ENCODE results near the gene AATK.

The AATK gene

DNA sequence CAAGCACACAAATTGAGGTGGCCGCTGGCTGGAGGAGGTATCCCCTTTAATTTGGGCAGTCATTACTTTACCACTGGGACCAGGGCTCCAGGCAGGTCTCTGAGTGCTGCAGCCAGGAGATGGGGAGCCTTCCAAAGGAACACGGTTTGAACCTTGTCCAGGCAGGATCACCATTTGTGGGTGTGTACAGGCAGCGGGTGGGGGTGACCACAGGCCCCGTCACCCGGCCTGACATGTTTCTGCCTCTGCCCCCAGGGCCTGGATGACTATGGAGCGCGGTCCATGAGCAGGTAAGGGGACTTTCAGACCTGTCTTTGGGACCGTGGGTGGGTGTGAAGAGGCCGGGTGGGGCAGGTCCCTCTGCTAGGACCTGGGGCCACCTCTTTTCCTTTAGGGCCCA lies 57.8 kb downstream of the AATK start:
- no peak for DNase-seq

DNA sequence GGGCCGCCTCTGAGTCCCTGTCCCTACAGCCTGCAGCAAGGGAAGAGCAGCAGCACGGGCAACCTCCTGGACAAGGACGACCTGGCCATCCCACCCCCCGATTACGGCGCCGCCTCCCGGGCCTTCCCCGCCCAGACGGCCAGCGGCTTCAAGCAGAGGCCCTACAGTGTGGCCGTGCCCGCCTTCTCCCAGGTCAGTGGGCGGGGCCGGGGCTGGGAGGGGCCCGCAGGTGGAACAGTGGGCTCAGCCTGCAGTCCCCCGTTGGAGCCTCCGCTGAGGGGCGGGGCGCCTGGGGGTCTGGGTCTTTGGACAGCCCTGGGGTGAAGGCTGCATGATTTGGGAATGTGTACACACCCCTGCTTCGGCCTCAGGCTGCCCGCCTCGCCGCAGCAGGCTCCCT lies 59.3 kb downstream of the AATK start:
- no peak for DNase-seq

DNA sequence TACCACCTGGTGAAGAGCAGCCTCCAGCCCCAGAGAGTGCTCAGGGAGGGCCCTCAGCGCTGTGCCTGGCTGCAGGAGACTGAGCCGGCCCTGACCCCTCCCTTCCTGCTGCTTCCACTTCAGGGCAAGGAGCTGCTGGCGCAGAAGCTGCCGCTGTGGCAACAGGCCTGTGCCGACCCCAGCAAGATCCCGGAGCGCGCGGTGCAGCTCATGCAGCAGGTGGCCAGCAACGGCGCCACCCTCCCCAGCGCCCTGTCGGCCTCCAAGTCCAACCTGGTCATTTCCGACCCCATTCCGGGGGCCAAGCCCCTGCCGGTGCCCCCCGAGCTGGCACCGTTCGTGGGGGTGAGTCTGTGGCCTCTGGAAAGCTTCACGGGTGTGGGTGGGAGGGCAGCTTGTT lies 62.6 kb downstream of the AATK start:
- DNase-seq: no peak

DNA sequence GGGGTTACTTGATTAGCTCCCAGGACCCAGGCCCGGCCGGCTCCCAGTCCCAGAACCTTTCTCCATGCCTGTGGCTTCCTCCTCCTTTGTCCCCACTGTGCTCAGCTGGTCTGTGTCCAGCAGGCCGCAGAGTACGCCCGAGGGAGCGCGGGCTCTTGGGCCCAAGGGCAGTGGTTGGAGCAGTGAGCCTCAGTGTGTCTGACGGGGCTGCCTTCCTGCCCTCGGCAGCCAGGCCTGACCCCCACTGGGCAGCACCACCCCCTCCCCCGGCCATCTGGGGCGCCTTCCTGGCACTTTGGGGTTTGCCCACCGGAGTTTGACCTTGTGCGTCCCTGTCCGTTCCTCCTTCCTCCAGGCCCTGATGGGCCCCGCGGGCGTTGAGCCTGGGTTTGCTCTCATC lies 63.2 kb downstream of the AATK start:
- DNase-seq: no peak

DNA sequence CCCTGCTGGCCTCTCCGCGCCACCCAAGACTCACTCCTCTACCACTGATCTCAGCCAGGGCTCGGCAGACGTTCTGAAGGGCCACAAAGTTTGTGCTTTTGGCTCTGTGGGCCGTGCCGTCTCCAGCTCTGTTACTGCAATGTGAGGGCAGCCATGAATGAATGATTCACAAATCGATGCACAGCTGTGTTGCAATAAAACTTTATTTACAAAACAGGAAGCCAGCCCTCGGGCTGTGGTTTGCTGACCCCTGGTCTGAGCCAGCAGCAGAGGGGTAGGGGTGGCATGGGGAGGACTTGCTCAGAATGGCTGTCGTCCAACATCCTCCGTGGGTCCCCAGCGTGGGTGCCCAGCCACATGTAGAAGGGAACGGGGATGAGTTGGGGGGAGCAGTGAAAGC lies 63.7 kb downstream of the AATK start:
- no peak for DNase-seq

DNA sequence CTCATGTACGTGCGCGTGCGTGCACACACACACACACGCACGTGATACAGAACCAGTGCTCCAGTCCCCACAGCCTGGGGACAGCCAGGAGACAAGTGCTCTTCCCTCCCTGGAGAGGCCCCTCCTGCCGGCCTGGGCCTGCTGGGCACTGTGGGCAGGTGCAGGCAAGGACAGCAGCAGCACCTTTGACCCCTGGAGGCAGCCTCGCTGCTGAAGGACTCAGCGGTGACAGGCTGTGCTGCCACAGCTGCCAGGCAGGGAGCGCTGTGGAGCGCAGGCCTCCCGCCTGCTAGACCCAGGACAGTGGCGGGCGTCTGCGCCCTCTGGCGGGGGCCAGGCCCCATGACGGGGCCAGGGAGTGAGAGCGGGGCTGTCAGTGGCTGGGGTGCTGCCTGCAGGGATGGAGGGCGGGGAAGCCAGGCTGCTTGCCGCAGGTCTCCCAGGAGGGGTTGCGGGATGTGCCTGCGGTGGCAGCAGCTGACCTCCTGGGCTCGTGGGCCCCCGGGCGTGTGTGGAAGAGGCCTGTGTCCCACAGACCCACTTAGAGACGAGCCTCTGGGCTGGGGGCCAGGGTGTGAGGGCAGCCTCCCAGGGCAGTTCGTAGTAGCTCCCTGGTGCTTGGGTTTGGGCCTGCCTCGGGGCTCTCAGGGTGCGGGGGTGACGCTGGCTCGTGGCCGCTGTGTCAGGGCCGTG lies 64.3 kb downstream of the AATK start:
- DNase-seq: peak; percentile 78 to 82 (median 80)

DNA sequence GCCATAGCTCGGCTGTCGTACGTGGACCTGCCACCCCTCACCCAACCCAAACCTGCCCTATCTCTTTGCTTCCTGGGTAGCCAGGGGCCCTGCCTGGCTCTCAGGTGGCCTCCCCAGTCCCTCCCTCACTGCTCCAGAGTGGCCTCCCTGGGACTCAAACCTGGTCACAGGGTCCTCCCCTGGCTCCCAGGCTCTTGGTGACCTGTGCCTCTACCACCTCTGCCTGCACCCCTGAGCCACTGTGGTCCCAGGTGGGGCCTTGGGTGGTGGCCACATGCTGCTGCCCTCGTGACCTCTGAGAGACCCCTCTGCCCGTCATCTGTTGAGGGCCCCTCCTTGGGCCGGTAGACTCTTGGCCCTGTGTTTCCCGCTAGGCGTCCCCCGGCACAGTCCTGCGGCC lies 65.4 kb downstream of the AATK start:
- DNase-seq: no peak

DNA sequence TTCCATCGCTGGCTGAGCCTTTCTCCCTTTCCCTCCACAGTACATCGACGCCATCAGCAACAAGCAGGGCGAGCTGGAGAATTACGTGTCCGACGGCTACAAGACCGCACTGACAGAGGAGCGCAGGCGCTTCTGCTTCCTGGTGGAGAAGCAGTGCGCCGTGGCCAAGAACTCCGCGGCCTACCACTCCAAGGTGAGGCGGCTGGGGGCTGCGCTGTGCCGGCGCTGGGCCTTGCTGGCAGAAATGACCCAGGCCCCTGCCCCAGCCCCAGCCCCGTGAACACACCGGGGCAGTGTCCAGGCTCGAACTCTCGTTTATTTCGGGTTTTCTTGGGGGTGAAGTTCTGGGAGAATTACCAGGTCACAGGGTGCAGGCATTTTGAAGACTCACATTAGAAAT lies 66.1 kb downstream of the AATK start:
- DNase-seq: no peak

DNA sequence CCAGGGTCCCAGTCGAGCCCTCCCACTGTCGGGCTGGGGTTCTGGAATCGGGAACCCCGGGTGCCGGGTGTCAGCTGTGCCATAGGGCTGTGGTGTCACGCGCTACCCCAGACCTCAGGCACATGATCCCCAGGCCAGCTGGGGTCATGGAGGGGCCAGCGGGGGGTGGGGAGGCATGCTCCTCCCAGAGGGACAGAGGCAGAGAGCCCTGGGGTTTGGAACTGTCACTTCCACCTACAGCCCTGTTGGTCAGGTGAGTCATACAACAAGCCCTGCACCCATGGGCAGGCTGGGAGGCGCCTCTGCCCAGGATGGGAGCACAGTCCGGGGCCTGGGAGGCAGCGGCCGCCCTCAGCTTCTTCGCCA lies 68.1 kb downstream of the AATK start:
- no peak for DNase-seq

DNA sequence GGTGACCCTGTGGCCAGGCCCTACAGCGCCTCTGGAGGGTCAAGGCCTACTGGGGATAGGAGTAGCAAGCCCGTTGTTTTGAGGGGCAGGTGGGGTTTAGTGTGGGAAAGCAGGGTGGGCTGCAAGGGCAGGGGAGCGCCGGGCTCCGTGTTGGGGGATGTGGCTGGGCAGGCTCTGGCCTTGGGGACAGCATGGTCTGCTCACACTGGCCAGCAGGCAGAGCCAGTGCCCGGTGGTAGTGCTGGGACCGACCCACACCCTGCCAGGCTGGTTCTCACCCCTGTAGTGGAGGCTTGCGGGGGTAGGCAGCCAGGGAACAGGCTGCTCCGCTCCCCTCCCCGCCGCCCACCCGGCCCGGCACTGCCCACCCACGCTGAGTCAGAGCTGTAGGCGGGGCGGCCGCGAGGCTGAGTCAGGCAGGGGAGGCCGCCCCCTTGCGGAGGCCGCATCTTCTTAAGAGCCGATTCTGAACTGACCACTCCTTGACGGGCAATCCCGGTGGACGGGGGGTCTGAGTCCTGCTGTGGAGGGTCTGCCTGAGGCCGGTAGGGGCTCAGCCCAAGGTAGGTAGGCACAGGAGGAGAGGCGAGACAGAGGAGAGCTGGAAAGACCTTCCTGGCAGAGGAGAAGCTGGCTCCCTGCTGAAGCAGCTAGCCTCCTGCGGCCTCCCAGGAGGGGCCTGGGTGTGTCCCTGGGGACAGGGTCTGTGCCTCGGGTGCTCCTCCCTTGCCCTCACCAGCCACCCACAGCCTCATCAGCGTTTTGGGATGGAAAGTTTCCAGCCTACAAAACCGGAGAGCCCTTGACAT lies 68.7 kb downstream of the AATK start:
- DNase-seq: peak in 2 of 4 experiments; percentile 7 to 27

DNA sequence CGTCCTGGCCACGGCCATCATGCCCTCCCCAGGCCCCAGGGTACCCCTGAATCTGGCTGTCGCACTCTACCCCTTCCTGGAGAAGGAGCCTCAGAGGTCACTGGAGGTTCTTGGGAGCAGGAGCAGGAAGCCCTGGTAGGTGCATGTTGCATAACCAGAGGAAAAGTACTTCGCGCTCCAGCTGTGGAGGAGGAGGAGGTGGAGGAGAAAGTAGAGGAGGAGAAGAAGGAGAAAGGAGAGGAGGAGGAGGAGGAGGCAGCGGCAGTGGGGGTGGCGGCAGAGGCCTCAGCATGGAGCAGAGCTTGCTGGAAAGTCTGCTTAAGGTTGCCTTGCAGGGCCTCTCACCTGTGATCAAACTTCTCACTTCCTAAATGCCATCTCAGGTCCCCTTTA lies 69.3 kb downstream of the AATK start:
- no peak for DNase-seq

DNA sequence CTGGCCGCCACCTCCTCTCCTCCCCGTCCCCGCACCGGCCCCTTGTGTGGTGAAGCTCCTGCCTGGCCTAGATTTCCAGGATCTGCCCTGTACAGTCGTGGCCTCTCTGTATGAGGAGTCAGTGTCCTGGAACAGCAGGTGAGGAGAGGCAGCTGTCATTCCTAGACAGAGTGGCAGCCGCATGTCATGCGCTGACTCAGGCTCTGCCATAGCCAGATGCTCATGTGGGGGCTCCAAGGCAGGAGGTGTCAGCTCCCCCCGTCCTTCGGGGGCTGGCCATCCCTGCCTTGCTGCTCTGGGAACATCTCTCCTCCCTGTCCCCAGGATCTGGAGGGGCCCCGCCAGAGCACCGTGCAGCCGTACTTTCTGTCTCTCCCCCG lies 70.6 kb downstream of the AATK start:
- no peak for DNase-seq

DNA sequence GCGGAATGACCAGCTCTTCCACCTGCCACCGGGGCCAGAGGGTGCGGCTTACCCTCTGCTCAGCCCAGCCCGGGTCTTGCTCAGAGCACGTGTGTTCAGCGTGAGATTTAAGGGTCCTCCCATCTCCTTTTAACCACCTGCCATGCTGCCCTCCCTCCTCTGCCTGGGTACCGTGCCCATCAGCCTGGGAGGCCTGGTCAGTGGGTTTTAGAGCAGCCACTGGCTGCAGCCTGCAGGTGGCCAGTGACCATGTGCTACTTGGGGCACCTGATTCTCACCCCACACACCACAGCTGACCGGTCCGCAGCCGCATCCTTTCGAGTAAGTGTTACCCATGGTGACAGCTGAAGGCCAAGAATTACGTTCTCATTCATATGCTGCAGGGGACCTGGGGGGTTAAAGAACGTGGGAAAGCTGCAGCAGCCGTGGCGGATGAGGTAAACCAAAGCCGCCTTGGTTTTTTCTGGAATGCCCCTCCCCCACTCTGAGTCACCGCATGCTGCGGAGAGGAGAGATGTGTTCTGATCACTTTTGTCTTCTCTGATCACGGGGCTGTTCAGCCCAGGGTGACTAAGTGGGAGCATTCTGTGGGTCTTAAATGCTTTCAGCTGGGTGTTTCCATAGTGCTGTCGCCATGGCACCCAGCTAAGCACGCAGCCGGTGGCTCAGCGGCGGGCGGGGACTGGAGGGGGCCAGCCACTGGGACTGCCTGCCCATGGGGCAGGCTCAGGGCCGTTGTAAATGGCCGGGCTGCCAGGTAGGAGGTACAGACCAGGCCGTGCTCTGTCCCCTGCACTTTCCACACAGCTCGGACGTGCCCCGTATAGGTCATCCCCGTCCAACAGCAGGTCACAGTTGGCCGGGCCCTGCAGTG lies 71.3 kb downstream of the AATK start:
- DNase-seq: peak; percentile 58 to 68 (median 60)

DNA sequence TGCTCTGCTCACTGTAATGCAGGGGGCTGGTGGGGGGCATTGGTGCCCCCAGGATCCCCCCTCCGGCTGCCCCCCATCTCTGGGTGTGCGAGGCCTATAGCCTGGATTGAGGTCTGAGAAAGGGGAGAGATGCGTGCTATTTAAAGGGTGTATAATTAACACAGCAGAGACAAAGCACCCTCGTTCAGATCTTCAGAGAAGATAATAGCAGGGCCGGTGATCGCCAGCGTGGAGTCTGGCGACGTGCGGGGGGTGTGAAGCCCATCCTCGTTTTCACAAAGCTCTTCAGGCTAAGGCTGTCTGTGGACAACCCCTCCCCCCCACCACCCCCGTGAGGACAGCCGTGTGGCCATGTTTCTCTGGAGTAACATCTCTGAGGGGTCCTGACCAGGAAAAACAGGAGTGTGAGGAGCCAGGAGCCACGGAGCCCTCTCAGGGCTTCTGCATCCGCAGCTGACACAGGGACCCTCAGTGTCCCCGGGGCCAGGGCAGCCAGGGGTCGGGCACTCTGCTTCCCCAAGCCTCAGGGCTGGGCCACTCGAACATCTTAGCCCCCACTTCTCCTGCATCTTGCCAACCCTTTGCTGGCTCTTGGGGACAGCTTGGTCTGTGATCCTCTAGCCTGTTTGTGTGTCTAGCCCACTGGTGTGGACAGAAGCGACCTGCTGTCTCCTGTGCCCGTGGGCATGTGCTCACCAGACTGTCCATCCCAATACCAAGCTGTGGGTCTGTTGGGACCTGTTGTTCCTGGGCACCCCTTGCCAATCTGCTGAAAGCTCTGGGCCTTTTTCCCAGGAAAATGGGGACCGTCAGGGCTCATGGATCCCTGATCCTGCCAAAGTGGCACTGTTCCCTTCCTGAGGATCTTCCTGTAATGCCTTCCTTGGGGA lies 72.2 kb downstream of the AATK start:
- DNase-seq: no peak

DNA sequence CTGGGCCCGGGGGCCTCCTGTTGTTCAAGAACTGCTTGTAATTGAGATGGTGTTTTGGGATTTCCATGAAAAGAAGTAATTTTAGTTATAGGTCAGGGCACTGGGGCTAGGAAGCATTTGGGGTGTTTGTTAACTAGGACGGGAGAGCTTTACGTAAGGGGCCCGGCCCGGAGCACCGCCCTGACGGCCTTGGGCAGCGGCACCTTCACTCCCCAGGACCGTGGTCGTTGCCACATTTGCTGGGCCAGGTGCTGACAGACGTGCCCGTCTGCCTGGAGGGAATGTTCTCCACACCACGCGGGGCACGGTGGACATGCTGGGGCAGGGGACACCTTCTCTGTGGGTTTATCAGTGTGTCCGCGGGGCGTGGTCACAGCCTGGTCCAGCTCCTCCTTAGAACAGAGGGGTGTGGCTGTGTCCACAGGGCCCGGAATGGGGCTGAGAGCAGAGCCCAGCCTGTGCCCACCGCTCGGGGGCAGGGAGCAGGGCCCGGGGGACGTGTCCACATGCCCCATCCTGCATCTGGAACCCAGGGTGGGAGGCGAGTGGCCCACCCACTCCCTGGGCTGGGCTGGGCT lies 73.4 kb downstream of the AATK start:
- DNase-seq: no peak

DNA sequence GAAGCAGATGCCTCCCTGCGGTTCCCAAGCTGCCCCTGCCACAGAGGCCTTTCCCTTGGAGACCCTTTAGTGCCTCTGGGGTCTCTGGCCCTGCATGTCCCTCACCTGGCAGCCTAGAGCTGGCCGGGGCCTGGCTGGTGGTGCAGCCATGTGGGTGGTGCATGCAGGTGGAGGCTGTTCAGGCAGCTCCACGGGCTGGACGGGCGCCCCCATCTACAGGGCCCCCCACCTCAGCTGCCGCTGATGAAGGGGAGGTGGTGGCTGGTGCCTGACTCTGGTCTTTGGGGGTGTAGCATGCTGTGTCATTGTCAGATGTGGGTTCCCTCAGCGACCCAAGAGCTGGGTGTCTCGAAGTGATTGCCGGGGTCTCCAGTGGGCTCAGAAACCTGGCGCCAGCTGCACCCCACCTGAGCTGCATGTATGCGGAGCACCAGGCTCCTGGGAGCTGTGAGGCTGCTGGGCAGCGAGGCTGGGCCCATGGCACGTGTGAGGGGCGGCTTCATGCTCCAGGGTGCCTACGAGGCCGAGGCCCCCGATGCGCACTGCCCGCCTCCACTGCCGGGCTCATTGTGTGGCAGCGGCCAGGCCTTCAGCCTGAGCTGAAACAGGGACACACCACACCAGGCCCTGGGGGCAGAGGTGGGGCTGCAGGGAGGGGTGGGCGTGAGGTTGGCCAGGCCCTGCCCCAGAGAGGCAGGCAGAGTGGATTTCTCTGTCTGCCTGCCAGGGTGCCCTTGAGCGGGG lies 74.1 kb downstream of the AATK start:
- DNase-seq: no peak

DNA sequence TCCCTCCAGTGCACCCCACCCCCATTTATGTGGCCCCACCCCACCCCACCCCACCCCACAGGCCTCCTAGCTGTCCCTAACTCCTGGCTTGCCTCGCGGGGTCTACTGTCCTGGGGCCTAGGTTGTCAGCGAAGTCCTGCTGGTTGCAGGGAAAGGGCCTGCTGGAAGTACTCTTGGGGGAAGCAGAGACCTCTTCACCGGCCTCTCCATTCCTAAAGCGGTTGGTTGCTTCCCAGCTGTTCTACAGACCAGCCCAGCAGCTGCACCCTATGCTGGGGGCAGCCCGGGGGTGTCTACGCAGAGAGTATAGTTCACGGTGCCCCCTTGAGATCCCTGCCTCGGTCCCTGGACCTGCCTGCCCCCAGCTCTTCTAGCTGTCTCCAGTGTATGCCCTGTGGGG lies 74.9 kb downstream of the AATK start:
- no peak for DNase-seq

DNA sequence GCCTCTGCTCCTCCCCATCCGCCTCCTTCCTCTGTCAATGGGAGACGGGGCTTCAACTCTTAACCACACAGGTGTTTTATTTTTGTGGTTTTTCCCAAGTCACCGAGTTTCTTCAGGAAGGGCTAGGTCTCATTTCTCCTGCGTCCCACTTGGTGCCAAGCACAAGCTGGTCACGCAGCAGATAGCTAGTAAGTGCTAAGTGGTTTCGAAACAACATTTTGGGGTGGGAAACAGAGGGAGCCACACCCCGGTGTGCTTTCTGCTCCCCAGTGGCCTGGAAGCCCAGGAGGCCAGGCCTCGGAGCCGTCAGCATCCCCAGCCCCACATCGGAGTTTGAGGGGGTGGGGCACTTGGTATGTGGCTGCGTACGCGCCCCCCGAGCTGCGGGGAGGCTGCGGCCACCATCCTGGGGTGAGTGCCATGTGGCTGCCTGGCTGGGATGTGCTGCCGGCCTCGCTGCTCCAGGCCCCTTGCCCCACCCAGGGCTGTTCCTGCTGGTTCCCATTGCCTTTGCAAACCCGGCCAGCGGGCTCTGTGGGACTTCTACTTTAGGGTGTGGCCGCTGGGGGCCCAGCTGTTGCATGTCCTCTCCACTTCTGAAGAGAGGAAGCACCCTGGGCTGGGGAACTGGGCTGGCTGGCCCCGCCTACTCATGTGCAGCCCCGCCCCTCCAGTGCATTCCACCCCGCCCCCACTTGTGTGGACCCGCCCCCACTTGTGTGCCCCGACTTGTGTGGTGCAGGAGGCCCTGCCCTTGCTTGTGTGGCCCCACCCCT lies 75.5 kb downstream of the AATK start:
- DNase-seq: no peak

DNA sequence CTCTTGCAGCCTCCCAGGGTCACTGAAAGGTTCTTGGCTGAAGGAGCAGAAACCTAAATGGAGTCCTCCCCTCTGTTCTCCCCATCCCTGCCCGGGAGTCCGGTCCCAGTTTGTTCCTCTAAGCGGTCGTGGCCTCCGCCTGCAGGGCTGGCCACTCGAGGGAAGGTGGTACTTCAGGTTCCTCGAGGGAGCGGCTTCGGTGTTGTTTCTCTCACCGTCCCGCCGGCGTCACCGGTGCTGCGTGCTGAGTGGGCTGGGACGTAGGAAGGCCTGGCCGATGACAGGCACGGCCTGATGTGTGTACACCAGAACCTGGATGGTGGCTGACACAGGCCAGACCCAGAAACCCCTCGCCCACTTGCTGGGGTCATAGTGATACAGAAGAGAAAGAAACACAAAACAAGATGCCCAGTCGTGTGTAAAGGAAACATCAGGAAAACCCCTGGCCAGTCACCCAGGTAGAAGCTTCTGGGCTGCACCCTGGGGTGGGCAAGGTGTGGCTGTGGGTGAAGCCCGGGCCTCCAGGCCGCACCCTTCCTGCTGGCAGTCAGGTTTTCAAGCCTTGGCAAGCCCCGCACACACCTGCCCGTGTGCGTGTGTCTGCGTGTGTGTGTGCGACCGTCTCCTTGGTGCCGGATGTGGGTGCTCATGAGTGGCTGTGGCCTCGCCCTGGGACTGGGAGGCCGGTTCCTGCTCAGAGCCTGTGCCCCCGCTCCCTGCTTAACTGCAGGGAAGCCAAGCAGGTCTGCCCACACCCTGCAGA lies 79.1 kb downstream of the AATK start:
- DNase-seq: no peak

DNA sequence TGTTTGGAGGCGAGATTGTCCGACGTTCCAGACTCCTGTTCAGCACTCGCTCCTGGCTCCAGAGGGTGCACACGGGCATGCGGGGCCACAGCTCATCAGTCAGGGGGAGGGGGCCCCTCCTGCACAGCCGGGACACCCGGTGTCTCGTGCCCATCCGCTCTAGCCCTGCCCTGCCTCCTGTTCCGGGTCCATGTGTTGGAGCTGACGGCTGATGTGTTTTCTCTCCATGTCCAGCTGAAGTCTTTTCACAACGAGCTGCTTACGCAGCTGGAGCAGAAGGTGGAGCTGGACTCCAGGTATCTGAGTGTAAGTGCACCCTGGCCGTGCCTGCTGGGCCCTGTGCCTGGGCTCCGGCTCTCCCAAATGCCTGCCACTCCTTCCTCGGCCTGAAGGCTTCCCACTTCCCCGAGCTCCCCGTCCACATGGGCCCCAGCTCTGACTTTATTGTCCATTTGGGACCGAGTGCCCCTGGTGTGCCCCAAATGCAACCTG lies 80.6 kb downstream of the AATK start:
- DNase-seq: no peak

Data from activated CD4-positive, CD25-positive, alpha-beta regulatory T cell (primary cell).